ACC112 (cell line): ENCODE results near the gene MBOAT7.
"Not testable (repeated sequence)": the region's sequence is repeated elsewhere in the genome, so short reads cannot be mapped to it uniquely, and the experiment has no call there.

Experiments used
- H2AFZ ChIP-seq: fragments of 200-600 bp; sonication (generic); one replicate; pipeline ENCODE4 v1.6.0; 2017; ENCODE audit warnings: antibody characterized with exemption, low read length; ENCODE audit not compliant: unreplicated experiment
- H3K27ac ChIP-seq: fragments of 200-600 bp; sonication (generic); 2 replicates; pipeline ENCODE4 v1.5.1; 2014; ENCODE audit warnings: low read depth, mild to moderate bottlenecking, antibody characterized with exemption, low read length, moderate library complexity
- H3K27me3 ChIP-seq: fragments of 200-600 bp; sonication (generic); 2 replicates; pipeline ENCODE4 v1.6.1; 2014; ENCODE audit warnings: mild to moderate bottlenecking, antibody characterized with exemption, low read length, moderate library complexity, mixed read lengths; ENCODE audit not compliant: insufficient read depth
- H3K36me3 ChIP-seq: fragments of 200-600 bp; sonication (generic); 2 replicates; pipeline ENCODE4 v1.6.1; 2016; ENCODE audit warnings: mild to moderate bottlenecking, antibody characterized with exemption, low read length, moderate library complexity, mixed read lengths; ENCODE audit not compliant: insufficient read depth
- H3K4me1 ChIP-seq: fragments of 200-600 bp; sonication (generic); one replicate; pipeline ENCODE4 v1.6.1; 2016; ENCODE audit warnings: low read length, mixed read lengths; ENCODE audit not compliant: insufficient read depth, unreplicated experiment, control insufficient read depth
- H3K4me3 ChIP-seq: fragments of 200-600 bp; sonication (generic); 2 replicates; pipeline ENCODE4 v1.5.1; 2014; ENCODE audit warnings: mild to moderate bottlenecking, low read depth, low read length
- H3K79me2 ChIP-seq: fragments of 200-600 bp; sonication (generic); one replicate; pipeline ENCODE4 v1.6.0; 2016; ENCODE audit warnings: low read length; ENCODE audit not compliant: control insufficient read depth, unreplicated experiment, insufficient read depth

MBOAT7 gene

DNA sequence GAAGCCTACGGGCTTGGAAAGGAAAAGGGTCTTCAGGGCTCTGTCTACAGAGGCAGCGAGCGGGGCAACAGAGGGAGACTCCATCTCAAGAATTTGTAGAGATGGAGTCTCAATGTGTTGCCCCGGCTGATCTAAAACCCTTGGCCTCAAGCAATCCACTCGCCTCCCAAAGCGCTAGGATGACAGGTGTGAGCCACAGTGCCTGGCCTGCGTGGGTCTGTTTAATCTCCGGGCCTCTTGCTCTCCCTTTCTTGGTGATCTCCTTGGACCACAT is 19.3 kb upstream of the MBOAT7 start:
- peak overlapping the region; percentile 84 for H3K27ac ChIP-seq
- H3K79me2 ChIP-seq = peaks cover 34% of the 10 kb centered on the region
- H3K4me3 ChIP-seq = no peak overlapping the region
- no peaks in the 10 kb centered on the region for H3K27me3 ChIP-seq
- peaks cover 17% of the 10 kb centered on the region for H3K36me3 ChIP-seq
- H3K4me1 ChIP-seq = peaks cover 39% of the 10 kb centered on the region
- no peak overlapping the region for H2AFZ ChIP-seq

DNA sequence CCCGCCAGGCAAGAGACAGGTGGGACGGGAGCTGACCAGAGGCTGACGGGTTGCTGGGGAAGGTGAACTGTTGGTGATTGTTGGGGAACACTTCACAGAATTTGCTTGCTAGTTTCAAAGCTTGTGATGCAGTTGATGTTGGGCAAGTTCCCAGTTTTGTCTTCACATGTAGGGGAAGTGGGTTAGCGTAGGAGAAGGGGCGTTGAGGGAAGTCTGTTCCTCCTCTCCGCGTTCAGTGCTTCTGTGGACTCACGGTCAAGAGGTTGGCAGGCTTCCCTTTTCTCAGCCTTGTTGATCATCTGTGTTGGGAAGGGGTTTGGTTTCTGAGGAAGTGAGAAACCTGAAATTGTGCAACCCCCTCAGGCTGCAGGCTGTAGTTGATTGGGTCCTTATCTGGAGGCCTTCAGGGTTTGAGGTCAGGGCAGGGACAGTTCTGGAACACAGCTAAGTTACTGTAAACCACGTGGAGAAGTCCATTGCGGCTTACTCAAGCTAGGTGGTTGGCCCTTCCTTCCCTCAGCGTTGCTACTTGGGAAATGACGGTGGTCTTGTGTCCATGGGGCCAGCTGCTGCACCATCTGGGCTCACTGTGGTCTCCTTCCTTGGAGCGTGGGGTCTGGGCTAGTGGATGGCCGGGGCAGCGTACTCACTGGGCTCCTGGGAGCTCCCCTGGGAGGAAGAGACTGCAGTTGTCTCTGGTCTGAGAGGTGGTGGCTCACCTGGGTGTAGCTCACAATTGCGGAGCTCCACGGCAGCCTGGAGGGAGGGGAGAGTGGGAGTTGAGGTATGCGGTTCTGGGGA is 18.8 kb upstream of the MBOAT7 start:
- Histone ChIP-seq H3K27me3 (no peaks in the 10 kb centered on the region), H3K36me3 (peaks cover 19% of the 10 kb centered on the region), H2AFZ (no peak overlapping the region), H3K79me2 (peaks cover 40% of the 10 kb centered on the region), H3K4me1 (peaks cover 42% of the 10 kb centered on the region), H3K27ac (peak overlapping the region; percentile 84), H3K4me3 (no peak overlapping the region)

DNA sequence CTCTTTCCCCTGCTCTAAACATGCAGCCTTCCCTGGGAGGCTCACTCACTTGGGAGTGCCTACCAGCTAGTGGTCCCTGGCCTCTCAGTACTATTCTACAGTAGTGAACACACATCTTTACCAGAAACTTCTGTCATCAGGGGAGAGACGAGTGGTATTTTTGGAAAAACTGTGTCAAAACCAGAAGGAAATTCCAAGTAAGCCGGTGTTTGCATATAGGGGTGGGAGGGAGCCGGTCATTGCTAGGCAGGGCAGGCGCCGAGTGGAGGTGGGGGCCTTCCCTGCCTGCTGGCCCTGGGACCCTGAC is 18.2 kb upstream of the MBOAT7 start:
- Histone ChIP-seq H3K27ac (peak overlapping the region; percentile 84), H3K4me3 (no peak overlapping the region), H3K36me3 (peaks cover 24% of the 10 kb centered on the region), H2AFZ (no peak overlapping the region), H3K4me1 (peaks cover 48% of the 10 kb centered on the region), H3K27me3 (no peaks in the 10 kb centered on the region), H3K79me2 (peaks cover 45% of the 10 kb centered on the region)

DNA sequence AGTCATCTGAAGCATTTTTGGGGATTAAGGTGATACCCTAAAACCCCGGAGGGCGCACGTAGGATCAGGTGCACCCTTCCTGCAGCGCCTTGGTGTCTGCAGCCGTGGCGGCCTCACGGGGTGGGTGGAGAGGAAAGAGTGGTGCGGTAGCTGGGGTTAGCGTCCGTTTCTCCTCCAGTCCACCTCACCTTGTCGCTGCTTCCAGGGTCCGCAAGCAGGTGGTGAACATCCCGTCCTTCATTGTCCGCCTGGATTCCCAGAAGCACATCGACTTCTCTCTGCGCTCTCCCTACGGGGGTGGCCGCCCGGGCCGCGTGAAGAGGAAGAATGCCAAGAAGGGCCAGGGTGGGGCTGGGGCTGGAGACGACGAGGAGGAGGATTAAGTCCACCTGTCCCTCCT is 17.8 kb upstream of the MBOAT7 start:
- not testable (repeated sequence) for H2AFZ ChIP-seq, H3K27ac ChIP-seq, H3K4me3 ChIP-seq, H3K27me3 ChIP-seq
- Histone ChIP-seq H3K79me2 (peaks cover 50% of the 10 kb centered on the region), H3K36me3 (peaks cover 29% of the 10 kb centered on the region), H3K4me1 (peaks cover 52% of the 10 kb centered on the region)

DNA sequence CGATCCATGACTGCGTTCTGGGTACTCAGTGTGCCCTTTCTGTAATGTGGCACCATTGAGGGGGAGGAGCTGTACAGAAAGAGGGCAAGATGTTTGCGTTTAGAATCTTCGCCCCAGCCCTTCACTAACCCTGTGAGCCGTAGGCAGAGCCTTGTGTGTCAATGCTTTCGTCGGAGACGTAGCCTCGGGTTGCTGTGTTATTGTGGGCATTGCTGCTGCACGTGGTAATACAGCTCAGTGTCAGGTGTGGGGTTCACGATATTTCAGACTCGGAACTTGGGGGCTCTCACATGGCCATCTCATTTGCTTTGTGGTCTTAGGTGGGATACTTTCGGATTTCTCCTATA is 17.4 kb upstream of the MBOAT7 start:
- no peak overlapping the region for H2AFZ ChIP-seq
- peaks cover 56% of the 10 kb centered on the region for H3K4me1 ChIP-seq
- peaks cover 32% of the 10 kb centered on the region for H3K36me3 ChIP-seq
- H3K79me2 ChIP-seq = peaks cover 54% of the 10 kb centered on the region
- H3K27me3 ChIP-seq = no peaks in the 10 kb centered on the region
- H3K4me3 ChIP-seq = no peak overlapping the region
- no peak overlapping the region for H3K27ac ChIP-seq

DNA sequence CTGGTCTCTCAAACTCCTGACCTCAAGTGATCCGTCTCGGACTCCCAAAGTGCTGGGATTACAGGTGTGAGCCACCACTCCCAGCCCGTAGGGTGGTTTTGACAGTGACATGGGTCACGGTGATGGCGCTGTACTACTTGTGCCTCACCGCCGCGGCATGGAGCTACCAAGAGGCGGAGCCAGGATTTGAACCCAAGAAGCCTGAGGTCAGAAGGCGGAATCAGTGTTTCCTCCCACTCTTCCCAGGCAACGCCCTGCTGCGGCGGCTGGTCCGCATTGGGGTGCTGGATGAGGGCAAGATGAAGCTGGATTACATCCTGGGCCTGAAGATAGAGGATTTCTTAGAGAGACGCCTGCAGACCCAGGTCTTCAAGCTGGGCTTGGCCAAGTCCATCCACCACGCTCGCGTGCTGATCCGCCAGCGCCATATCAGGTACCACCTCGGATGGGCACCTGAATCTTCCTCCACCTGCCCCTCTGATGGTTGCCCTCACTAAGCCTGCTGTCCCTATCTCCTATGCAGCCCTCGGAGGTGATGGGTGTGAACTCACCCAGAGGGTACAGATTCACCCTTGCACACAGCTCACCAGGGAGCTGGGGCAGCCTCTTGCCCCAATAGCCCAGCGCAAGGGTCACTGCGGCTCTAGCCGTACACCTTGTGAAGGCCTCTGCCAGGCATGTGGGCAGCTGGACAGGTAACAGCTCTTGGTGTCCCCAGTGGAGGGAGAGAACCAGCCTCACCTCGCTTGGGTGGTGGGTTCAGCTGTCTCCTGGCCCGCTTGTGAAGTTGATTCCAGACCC is 16.9 kb upstream of the MBOAT7 start:
- Histone ChIP-seq H3K4me1 (peaks cover 58% of the 10 kb centered on the region), H3K4me3 (no peak overlapping the region), H3K27me3 (no peaks in the 10 kb centered on the region), H2AFZ (no peak overlapping the region), H3K79me2 (peaks cover 59% of the 10 kb centered on the region), H3K36me3 (peaks cover 37% of the 10 kb centered on the region), H3K27ac (no peak overlapping the region)

DNA sequence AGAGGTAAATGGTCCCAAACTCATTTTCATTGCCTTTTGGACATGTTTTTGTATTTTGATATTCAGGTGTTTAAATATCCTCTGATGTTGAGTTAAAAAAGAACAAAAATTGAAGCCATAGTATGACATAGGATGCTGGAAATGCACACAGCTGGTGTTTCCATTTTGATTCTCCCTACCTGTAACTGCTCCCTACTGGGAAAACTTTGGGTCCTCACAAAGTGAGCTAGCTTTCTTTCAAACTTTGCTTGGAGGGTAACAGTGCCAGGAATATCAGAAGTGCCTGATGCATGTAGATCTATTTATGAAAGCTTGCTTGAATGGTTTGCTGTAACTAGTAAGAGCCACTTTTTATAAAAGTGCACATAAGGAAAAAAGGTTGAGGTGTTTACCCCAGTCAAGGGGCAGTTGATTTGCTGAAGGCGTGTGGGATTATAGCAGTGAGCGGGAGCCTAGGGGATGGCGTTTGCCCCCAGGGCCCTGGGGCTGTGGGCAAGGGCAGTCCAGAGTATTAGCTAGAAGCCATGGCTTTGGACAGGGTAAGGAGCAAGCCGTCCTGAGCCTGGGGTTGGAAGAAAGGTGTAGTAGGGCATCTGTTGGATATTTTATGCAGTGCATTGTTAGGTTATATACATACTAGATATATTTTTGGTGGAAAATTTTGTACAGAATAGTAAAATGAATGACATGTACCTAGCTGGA is 15.5 kb upstream of the MBOAT7 start:
- Histone ChIP-seq H3K27me3 (no peaks in the 10 kb centered on the region), H3K4me3 (no peak overlapping the region), H3K4me1 (peaks cover 53% of the 10 kb centered on the region), H3K36me3 (peaks cover 39% of the 10 kb centered on the region), H3K79me2 (peaks cover 62% of the 10 kb centered on the region), H3K27ac (no peak overlapping the region), H2AFZ (no peak overlapping the region)

DNA sequence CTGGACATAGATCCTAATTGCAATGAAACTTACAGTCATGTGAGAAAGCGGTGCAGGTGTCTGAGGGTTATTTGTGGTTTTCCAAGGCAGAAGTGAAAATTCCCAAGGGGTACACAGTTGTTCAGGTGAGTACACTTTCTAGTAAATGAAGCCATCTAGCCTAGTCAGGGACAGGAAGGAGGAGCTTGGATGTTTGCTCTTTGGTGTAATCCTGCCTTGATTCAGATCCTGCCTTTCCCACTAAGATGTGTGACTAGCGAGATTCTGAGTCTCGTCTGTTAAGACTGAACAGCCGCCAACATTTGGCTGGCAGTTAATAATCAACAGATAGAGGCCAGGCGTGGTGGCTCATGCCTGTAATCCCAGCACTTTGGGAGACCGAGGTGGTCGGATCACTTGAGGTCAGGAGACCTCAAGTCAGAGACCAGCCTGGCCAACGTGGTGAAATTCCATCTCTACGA is 13.8 kb upstream of the MBOAT7 start:
- Histone ChIP-seq H3K36me3 (peaks cover 39% of the 10 kb centered on the region), H3K27me3 (no peaks in the 10 kb centered on the region), H3K4me1 (peaks cover 37% of the 10 kb centered on the region), H3K27ac (no peak overlapping the region), H2AFZ (no peak overlapping the region), H3K4me3 (peak overlapping the region; percentile 93), H3K79me2 (peaks cover 62% of the 10 kb centered on the region)

DNA sequence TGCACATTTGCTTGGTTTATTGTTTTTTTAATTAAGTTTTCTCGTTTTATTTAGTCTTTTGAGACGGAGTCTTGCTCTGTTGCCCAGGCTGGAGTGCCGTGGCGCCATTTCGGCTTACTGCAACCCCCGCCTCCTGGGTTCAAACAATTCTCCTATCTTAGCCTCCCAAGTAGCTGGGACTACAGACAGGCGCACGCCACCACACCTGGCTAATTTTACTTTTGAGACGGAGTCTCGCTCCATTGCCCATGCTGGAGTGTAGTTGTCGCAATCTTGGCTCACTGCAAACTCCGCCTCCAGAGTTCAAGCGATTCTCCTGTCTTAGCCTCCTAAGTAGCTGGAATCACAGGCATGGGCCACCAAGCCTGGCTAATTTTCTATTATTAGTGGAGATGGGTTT is 12.6 kb upstream of the MBOAT7 start:
- no peaks in the 10 kb centered on the region for H3K27me3 ChIP-seq
- peak overlapping the region; percentile 93 for H3K4me3 ChIP-seq
- 0 out of 2 replicates have a peak overlapping the region, but pooled peaks have one; percentile 89 for H3K27ac ChIP-seq
- no peak overlapping the region for H2AFZ ChIP-seq
- H3K79me2 ChIP-seq = peaks cover 60% of the 10 kb centered on the region
- peaks cover 35% of the 10 kb centered on the region for H3K36me3 ChIP-seq
- peaks cover 31% of the 10 kb centered on the region for H3K4me1 ChIP-seq

DNA sequence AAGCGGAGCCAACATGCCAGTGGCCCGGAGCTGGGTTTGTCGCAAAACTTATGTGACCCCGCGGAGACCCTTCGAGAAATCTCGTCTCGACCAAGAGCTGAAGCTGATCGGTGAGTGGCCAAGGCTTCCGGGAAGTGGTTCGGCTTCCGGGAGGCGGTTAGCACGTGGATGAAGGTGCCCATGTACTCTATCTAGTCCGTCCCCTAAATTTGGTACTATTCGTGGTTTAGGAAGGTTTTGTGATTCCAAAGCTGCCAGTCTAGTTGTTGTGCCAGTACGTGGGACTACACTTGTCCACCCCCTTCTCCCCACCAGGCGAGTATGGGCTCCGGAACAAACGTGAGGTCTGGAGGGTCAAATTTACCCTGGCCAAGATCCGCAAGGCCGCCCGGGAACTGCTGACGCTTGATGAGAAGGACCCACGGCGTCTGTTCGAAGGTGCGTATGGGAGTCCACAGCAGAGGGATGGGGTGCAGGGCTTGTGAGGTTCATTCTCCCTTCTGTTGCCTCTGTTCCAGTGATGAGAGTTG is 11.9 kb upstream of the MBOAT7 start:
- no peaks in the 10 kb centered on the region for H3K27me3 ChIP-seq
- no peak overlapping the region for H2AFZ ChIP-seq
- peak overlapping the region; percentile 89 for H3K27ac ChIP-seq
- peaks cover 52% of the 10 kb centered on the region for H3K79me2 ChIP-seq
- H3K4me1 ChIP-seq = peaks cover 31% of the 10 kb centered on the region
- H3K4me3 ChIP-seq = peak overlapping the region; percentile 93
- peaks cover 35% of the 10 kb centered on the region for H3K36me3 ChIP-seq
